ENCODE data around the gene CFAP100.

DNA sequence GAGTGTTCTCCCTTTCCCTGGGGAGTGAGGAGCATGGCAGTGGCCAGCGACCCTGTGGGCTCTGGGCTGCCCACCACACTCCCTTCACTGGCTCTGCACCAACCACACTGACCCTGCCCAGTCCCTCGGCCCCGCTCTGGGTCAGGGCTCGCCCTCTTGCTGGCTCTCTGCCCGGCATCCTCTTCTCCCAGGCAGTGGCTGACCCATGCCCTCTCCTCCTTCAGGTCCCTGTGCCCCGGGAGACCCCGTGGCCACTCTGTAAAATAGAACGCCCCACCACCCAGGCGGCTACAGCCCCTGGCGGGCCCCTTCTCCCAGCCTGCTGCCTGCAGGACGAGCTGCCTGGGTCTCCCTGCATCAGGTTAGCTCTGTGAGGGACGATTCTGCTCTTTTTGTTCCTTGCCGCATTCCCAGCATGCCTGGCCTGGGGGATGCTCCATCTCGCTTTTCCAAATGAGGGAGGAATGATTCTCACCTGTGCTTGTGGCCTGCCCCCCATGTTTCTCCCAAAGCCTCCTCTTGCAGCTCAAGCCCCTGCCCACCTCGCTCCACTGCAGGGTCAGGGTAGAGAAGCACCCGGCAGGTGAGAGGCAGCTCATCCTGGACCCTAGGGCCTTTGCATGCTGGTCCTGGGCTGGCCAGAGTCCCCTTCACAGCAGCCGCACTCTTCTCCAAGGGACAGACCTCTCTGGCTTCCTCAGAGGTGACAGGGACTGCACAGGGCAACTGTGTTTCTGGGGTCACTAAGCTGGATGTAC, 14.5 kb upstream of the CFAP100 start:
- TF ChIP-seq, protein P1, sequence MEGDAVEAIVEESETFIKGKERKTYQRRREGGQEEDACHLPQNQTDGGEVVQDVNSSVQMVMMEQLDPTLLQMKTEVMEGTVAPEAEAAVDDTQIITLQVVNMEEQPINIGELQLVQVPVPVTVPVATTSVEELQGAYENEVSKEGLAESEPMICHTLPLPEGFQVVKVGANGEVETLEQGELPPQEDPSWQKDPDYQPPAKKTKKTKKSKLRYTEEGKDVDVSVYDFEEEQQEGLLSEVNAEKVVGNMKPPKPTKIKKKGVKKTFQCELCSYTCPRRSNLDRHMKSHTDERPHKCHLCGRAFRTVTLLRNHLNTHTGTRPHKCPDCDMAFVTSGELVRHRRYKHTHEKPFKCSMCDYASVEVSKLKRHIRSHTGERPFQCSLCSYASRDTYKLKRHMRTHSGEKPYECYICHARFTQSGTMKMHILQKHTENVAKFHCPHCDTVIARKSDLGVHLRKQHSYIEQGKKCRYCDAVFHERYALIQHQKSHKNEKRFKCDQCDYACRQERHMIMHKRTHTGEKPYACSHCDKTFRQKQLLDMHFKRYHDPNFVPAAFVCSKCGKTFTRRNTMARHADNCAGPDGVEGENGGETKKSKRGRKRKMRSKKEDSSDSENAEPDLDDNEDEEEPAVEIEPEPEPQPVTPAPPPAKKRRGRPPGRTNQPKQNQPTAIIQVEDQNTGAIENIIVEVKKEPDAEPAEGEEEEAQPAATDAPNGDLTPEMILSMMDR (IDR thresholded peaks at IDR 0.05 in 8 of 11, conservative IDR thresholded peaks at IDR 0.05 in 3 of 11): no peak
- no peak for TF ChIP-seq POLR2A (IDR thresholded peaks at IDR 0.05)
